Naive thymus-derived CD8-positive, alpha-beta T cell (primary cell): ENCODE data around the gene SUSD3. TPM values are rescaled to one million over a fixed set of nuclear protein-coding genes. Genes with fewer than 3 reads are reported as not detected.

ENCODE experiments used
- polyA plus RNA-seq, 3 donors: library from polyadenylated mRNA; unstranded; fragments of 300-500 nt; fragmentation: Illumina TruSeq; gene quantifications; one replicate each; pipeline ENCODE4 v1.2.3, GENCODE V29; 2021
- total RNA-seq, 8 experiments: library from RNA in 2 of 8; stranded (reverse) in 2 of 8; gene quantifications; one replicate each; pipeline ENCODE4 v1.2.3 and lab custom pipeline; 2021 to 2026

The SUSD3 gene
- total and polyA plus RNA-seq, 5 experiments from 2014 or later: 62.1 to 208 (median 86.7) TPM

Other genes starting within 250 kb of the SUSD3 start
- 10 to 100 TPM; 19.2 to 24.6 TPM for gene ZNF484, start 180.7 kb upstream of the SUSD3 start, total RNA-seq
- 1 to 10 TPM; 3.1 to 5.0 (median 3.9) TPM for gene ZNF484, start 180.7 kb upstream of the SUSD3 start, polyA plus RNA-seq
- 100 to 1,000 TPM; 329 to 330 TPM for gene FGD3, start 111.2 kb upstream of the SUSD3 start, total RNA-seq
- gene FGD3, start 111.2 kb upstream of the SUSD3 start, polyA plus RNA-seq: 100 to 1,000 TPM in 2 of 3 donors, 10 to 100 TPM in 1; 64.2 to 161 (median 103) TPM
- gene CARD19, start 37.5 kb downstream of the SUSD3 start, total RNA-seq: 10 to 100 TPM; 68.9 to 71.2 TPM
- 10 to 100 TPM; 56.3 to 62.9 (median 56.9) TPM for gene CARD19, start 37.5 kb downstream of the SUSD3 start, polyA plus RNA-seq
- 10 to 100 TPM; 33.8 to 35.6 TPM for gene NINJ1, start 75.5 kb downstream of the SUSD3 start, total RNA-seq
- gene NINJ1, start 75.5 kb downstream of the SUSD3 start, polyA plus RNA-seq: 10 to 100 TPM; 78.5 to 97.6 (median 96.0) TPM
- under 1 TPM in 1 of 2 experiments, not detected in 1; 0.27 TPM for gene WNK2, start 125.4 kb downstream of the SUSD3 start, total RNA-seq
- not detected for gene WNK2, start 125.4 kb downstream of the SUSD3 start, polyA plus RNA-seq